ENCODE results near the gene CDH1. TPM values are rescaled to one million over a fixed set of nuclear protein-coding genes. Genes with fewer than 3 reads are reported as not detected.

CDH1 gene
- total RNA-seq, 1 donor from 2014 or later, result not detected

DNA sequence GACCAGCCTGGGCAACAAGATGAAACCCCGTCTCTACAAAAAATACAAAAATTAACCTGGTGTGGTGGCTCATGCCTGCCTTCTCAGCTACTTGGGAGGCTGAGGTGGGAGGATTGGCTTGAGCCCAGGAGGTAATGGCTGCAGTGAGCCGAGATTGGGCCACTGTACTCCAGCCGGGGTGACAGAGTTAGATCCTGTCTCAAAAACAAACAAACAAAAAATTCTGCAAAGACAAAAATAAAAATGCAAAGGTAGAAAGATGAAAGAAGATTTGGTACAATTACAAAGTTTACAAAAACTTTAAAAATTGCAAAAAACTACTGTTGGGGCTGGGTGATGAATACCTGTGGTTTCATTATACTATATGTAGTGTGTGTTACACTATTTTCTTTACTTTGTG, 5.5 kb upstream of the CDH1 start:
- no peak overlapping the region for H3K27ac Mint-ChIP-seq (ENCODE audit: unreplicated experiment)
- no peaks in the 10 kb centered on the region for H3K9me3 Mint-ChIP-seq (ENCODE audit: unreplicated experiment)
- no peaks in the 10 kb centered on the region for H3K36me3 Mint-ChIP-seq (ENCODE audit: unreplicated experiment)
- no peak for TF ChIP-seq CTCF (IDR thresholded peaks at IDR 0.05)
- H3K27me3 Mint-ChIP-seq (ENCODE audit: unreplicated experiment), result peaks cover 11% of the 10 kb centered on the region
- H3K4me1 Mint-ChIP-seq (ENCODE audit: unreplicated experiment), result peaks cover 20% of the 10 kb centered on the region
- no peak overlapping the region for H3K4me3 Mint-ChIP-seq (ENCODE audit: unreplicated experiment)
- DNase-seq (ENCODE audit: extremely low spot score, unreplicated experiment), result no peak

DNA sequence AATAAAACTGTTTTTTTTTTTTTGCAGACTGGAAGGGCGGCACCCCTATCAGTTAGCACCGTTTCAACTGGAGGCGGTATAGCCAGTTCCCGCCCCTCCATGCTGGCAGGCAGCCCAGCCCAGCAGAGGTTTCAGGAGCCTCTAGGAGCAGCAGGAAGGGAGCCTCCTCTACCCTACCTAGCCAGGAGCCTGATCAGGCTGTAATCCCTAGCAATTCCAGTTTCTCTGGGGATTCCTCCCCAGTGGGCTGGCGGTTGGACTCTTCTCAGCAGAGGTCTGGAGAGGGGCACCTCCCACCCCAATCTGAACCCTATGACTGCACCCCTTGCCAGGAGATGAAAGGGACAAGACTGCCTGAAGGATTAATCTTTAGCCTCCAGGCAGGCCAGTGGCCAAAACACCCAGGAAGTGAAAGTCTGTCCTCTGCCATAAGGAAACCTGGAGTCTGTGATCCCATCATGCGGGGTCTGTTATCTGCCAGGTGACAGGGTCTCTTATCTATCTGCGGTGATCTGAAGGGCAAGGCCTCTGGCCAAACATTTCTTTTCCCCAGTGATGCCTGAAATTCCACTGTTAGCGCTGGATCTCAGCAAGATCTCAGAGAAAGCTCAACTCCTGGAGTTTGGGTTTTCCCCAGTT, 4.9 kb upstream of the CDH1 start:
- Mint-ChIP-seq H3K4me1 (ENCODE audit: unreplicated experiment) (peaks cover 22% of the 10 kb centered on the region), H3K27ac (ENCODE audit: unreplicated experiment) (no peak overlapping the region), H3K9me3 (ENCODE audit: unreplicated experiment) (no peaks in the 10 kb centered on the region), H3K4me3 (ENCODE audit: unreplicated experiment) (no peak overlapping the region), H3K27me3 (ENCODE audit: unreplicated experiment) (peaks cover 14% of the 10 kb centered on the region), H3K36me3 (ENCODE audit: unreplicated experiment) (no peaks in the 10 kb centered on the region)
- TF ChIP-seq CTCF (IDR thresholded peaks at IDR 0.05), result no peak
- DNase-seq (ENCODE audit: extremely low spot score, unreplicated experiment), result no peak

- Mint-ChIP-seq H3K36me3 (ENCODE audit: unreplicated experiment) (no peaks in the 10 kb centered on the region), H3K4me1 (ENCODE audit: unreplicated experiment) (peaks cover 25% of the 10 kb centered on the region), H3K27ac (ENCODE audit: unreplicated experiment) (no peak overlapping the region), H3K9me3 (ENCODE audit: unreplicated experiment) (no peaks in the 10 kb centered on the region), H3K27me3 (ENCODE audit: unreplicated experiment) (peaks cover 17% of the 10 kb centered on the region), H3K4me3 (ENCODE audit: unreplicated experiment) (no peak overlapping the region)
- no peak for TF ChIP-seq CTCF (IDR thresholded peaks at IDR 0.05)
- DNase-seq (ENCODE audit: extremely low spot score, unreplicated experiment), result no peak
These were observed 4.2 kb upstream of the CDH1 start for GRCh38 chr16:68732741-68733399.

GRCh38 chr16:68733570-68733969, 3.5 kb upstream of the CDH1 start:
- no peak for DNase-seq (ENCODE audit: extremely low spot score, unreplicated experiment)
- H3K27ac Mint-ChIP-seq (ENCODE audit: unreplicated experiment), result no peak overlapping the region
- H3K27me3 Mint-ChIP-seq (ENCODE audit: unreplicated experiment), result peaks cover 19% of the 10 kb centered on the region
- no peak for TF ChIP-seq CTCF (IDR thresholded peaks at IDR 0.05)
- peaks cover 25% of the 10 kb centered on the region for H3K4me1 Mint-ChIP-seq (ENCODE audit: unreplicated experiment)
- no peak overlapping the region for H3K4me3 Mint-ChIP-seq (ENCODE audit: unreplicated experiment)
- H3K36me3 Mint-ChIP-seq (ENCODE audit: unreplicated experiment), result no peaks in the 10 kb centered on the region
- no peaks in the 10 kb centered on the region for H3K9me3 Mint-ChIP-seq (ENCODE audit: unreplicated experiment)

- Mint-ChIP-seq H3K27ac (ENCODE audit: unreplicated experiment) (no peak overlapping the region), H3K4me1 (ENCODE audit: unreplicated experiment) (peaks cover 25% of the 10 kb centered on the region), H3K4me3 (ENCODE audit: unreplicated experiment) (no peak overlapping the region), H3K36me3 (ENCODE audit: unreplicated experiment) (no peaks in the 10 kb centered on the region), H3K27me3 (ENCODE audit: unreplicated experiment) (peaks cover 20% of the 10 kb centered on the region), H3K9me3 (ENCODE audit: unreplicated experiment) (no peaks in the 10 kb centered on the region)
- DNase-seq (ENCODE audit: extremely low spot score, unreplicated experiment), result no peak
- TF ChIP-seq CTCF (IDR thresholded peaks at IDR 0.05), result no peak
These were observed 2.3 kb upstream of the CDH1 start for GRCh38 chr16:68734782-68735181.

All from osteocyte (in vitro differentiated cells).